Right lobe of liver (tissue), 4 donors: ENCODE results near the gene KRT33B.

Source experiments
- CTCF ChIP-seq, 4 donors: fragments of 200-600 bp in 3 of 4; fragments of 450-650 bp in 1 of 4; IDR thresholded peaks; one replicate each; pipeline versions ENCODE4 v1.5.1 to v1.8.0; 2016 to 2022; ENCODE audit warnings: antibody characterized with exemption in 4 of 4, mild to moderate bottlenecking in 2 of 4
- POLR2A ChIP-seq: fragments of 450-650 bp; IDR thresholded peaks from one replicate; pipeline ENCODE4 v1.6.1; 2017; ENCODE audit warnings: antibody characterized with exemption, mild to moderate bottlenecking
- donor health status: DM: no; HTN: no; CAD: no.
- donor health status: DM: no; HTN: no; CAD: no.
- donor health status: DM: no; HTN: yes; CAD: no.

DNA sequence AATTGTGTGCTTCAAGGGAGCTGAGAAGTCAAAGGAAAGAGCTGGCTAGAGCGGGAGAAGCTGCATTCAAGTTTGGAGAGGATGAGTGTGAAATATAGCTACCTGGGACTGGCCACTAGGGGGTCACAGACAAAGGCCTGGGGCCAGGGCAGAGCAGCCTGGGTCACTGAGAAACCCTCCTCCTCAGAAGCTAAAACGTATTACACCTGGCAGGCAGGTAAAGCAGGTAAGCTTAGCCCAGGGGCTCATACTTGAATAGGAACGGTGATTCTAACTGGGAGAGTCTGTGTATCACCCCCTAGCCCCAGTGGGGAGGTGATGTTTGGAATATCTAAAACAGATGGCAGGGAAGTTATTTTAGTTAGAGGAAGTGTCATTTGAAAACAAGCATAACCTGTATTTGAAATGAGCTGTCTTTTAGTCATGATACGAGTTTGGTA, 48.0 kb upstream of the KRT33B start:
- peak in 1 of 4 donors; percentile 11 for TF ChIP-seq CTCF (IDR thresholded peaks at IDR 0.05)
- no peak for TF ChIP-seq POLR2A
